GM12801 (cell line): ENCODE measurements around the gene SLC22A8.

Experiments
- CTCF ChIP-seq: IDR thresholded peaks from one replicate; pipeline ENCODE4 v1.5.1; 2011; ENCODE audit warnings: control low read depth; ENCODE audit not compliant: insufficient read length; ENCODE audit errors: extremely low read depth

The SLC22A8 gene

GRCh38 chr11:62985041-62985750, 30.4 kb downstream of the SLC22A8 start:
- TF ChIP-seq CTCF, result no peak

- no peak for TF ChIP-seq CTCF
Measured at GRCh38 chr11:62984451-62984991, 31.1 kb downstream of the SLC22A8 start, which contains the start of gene SLC22A6. TSS of gene SLC22A6 (minus strand) at chr11:62984967. CDS start at chr11:62984690, 277 bp downstream.

- TF ChIP-seq CTCF, result no peak
Measured at GRCh38 chr11:62983536-62984199, 32.0 kb downstream of the SLC22A8 start.

GRCh38 chr11:62981743-62982142, 33.9 kb downstream of the SLC22A8 start:
- TF ChIP-seq CTCF, result no peak

- TF ChIP-seq CTCF, result no peak
Measured at GRCh38 chr11:62980133-62980760, 35.4 kb downstream of the SLC22A8 start.

- TF ChIP-seq CTCF, result no peak
Measured at GRCh38 chr11:62976109-62976508, 39.5 kb downstream of the SLC22A8 start.

- TF ChIP-seq CTCF, result no peak
Measured at GRCh38 chr11:62974848-62975522, 40.7 kb downstream of the SLC22A8 start.
